Liver (tissue), 3 donors: ENCODE results near the gene CDC5L.

Experiments
- CTCF ChIP-seq: fragments of 150-350 bp; IDR thresholded peaks from 2 replicates; pipeline ENCODE4 v1.5.1; 2017; ENCODE audit warnings: improper control_type of control experiment, low read depth, low read length; ENCODE audit not compliant: missing input control
- REST ChIP-seq: IDR thresholded peaks from 2 replicates; pipeline ENCODE4 v1.6.1; 2016; ENCODE audit warnings: antibody characterized with exemption, mild to moderate bottlenecking
- SP1 ChIP-seq: IDR thresholded peaks from 2 replicates; pipeline ENCODE4 v1.6.1; 2018; ENCODE audit warnings: antibody characterized with exemption, mild to moderate bottlenecking
- TAF1 ChIP-seq: conservative IDR thresholded peaks from 2 replicates; pipeline ENCODE4 v1.6.1; 2016; ENCODE audit warnings: antibody characterized with exemption, mild to moderate bottlenecking
- donor health status: healthy.
- donor health status: healthy.

- TF ChIP-seq CTCF (no peak), TAF1 (no peak), SP1 (no peak), REST (no peak)
Measured at GRCh38 chr6:44487586-44487985, 100.1 kb downstream of the CDC5L start.
